ENCODE data around the gene B3GALT5.
"Not testable (repeated sequence)": the region's sequence is repeated elsewhere in the genome, so short reads cannot be mapped to it uniquely, and the experiment has no call there.

B3GALT5 gene

GRCh38 chr21:39669485-39669884, 56.7 kb downstream of the B3GALT5 start:
- no peak for DNase-seq

- DNase-seq = no peak
These were observed 57.4 kb downstream of the B3GALT5 start for GRCh38 chr21:39669976-39670661.

DNA sequence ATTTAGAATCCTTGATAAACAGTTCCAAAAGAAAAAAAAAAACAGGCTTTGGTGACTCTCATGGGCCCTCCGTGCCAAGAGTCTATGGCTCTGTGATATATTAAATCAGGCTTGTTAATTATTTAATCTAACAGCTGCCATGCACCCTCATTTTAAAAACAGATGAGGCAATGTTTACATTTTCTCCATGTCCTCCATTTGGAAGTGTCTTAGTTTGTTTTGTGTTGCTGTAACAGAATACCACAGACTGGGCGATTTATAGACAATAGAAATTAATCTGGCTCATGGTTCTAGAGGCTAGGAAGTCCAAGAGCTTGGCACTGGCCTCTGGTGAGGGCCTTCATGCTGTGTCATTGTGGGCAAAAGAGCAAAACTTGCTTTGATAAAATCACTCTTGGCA, 58.0 kb downstream of the B3GALT5 start:
- DNase-seq = no peak

DNA sequence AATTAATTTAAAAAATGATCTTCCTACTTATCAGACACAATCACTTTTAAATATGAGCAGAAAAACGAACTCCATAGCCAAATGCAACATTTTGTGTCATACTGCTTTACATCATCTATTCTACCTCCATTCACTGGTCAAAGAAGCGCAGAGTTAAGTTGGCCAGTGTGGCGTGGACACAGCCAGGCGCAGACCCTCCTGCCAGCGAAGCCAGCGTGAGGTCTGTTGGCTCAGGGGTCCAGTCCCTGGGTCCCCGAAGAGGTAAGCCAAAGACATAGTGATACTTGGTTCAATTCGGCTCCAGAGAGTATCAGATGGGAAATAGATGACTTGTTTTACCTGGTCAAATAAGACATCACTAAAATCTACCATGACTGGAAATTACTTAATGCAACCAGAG, 59.2 kb downstream of the B3GALT5 start:
- DNase-seq = no peak

GRCh38 chr21:39673163-39673562, 60.4 kb downstream of the B3GALT5 start:
- DNase-seq = no peak

DNA sequence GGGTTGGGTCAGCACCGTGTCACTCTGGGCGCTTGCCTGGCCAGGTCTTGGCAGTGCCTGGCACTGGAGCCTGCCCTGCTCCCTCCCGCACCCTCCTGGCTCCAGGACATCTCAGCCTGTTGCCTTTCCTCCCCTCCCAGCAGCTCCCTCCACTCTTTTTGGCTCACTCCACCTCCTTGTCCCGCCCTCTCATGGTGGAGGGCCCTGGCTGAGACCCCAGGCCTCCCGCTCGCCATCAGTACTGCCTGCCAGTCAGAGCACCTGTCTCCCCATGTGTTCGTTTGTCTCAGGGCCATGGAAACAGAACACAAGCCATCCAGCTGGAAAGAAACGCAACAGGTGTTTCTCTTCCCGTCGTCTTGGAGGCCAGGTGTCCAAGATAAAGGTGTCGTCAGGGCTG, 61.0 kb downstream of the B3GALT5 start:
- no peak for DNase-seq

- DNase-seq = no peak
These were observed 62.1 kb downstream of the B3GALT5 start for GRCh38 chr21:39674801-39675200.

- DNase-seq = no peak
These were observed 62.9 kb downstream of the B3GALT5 start for GRCh38 chr21:39675590-39675989.

DNA sequence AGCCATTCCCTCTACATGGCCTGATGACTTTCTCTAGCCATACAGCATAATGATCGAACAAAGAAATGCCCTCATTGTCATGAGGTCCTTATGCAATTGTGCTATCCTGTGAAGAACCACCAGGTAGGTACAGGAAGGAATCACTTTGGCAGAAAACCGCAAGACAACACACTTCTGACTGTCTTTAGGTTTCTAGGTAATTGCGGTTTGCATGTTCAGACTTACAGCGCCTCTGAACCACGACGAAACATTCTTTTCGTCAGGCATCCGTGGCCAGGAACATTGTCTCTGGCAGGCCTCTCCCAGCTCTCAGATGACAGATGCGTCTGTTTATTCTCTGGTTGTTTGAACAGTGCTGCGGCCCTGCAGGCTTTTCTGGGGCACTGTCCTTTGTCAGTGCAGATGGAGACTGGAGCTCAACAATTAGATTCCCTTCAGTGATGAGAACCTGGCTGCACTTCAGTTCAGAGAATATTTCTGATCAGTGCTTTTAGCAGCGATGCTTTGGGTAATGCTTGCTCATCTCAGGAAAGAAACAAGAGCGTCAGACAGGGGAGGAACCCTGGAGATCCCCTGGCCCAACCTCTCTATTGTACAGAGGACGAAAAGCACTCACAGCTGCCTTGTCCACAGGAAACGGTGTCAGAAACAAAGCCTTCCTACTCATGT, 63.4 kb downstream of the B3GALT5 start:
- no peak for DNase-seq

GRCh38 chr21:39680216-39680615, 67.5 kb downstream of the B3GALT5 start:
- no peak for DNase-seq

- DNase-seq = no peak
These were observed 68.5 kb downstream of the B3GALT5 start for GRCh38 chr21:39681257-39681656.

- DNase-seq = no peak
These were observed 69.1 kb downstream of the B3GALT5 start for GRCh38 chr21:39681845-39682244.

DNA sequence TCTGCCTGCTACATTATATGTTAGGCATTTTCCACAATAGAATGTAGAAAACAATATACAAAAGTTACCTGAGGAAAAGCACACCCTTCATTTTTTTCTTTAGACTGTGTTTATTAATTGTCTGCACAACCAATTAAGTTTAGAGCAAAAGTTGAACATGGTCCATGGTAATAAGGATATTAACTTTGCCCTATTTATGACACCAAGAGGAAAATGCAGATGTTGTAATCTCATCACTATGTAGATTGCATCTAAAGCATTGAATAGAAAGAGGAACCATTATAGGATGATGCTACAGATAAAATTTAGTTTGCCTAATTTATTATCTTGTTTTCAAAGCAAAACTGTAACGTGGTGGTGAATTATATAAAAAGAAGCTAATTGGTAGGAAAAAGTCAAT, 72.5 kb downstream of the B3GALT5 start:
- DNase-seq = no peak

DNA sequence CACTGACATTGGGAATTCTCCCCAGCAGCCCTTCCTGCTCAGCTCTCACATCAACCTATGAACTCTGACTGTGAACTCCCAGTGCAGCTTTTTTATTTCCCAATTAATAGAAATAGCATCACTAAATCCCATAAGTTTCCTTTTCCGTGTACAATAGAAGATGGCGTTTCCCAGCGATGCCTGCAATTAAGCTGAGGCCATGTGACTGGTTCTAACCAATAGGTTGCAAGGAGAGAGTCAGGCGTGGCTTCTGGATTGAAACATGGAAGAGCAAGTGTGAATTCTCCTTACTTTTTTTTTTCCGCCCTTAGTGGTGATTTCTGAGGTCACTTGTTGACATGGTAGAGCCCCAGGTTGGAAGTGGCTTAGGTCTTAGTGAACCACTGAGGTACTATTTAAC, 73.3 kb downstream of the B3GALT5 start:
- DNase-seq = no peak

GRCh38 chr21:39686646-39687468, 74.1 kb downstream of the B3GALT5 start:
- no peak for DNase-seq

GRCh38 chr21:39688010-39688409, 75.3 kb downstream of the B3GALT5 start:
- DNase-seq = no peak

DNA sequence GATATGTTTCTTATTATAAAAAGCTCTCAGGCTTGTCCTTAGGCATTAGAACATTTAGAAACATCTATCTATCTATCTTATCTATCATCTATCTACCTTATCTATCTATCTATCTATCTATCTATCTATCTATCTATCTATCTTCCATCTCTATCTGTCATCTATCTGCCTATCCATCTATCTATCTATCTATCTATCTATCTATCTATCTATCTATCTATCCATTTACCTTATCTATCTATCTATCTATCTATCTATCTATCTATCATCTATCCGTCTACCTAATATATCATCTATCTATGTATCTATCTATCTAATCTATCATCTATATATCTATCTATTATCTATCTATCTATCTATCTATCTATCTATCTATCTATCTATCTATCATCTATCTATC, 77.1 kb downstream of the B3GALT5 start:
- not testable (repeated sequence) for DNase-seq

GRCh38 chr21:39690454-39690853, 77.7 kb downstream of the B3GALT5 start:
- no peak for DNase-seq

DNA sequence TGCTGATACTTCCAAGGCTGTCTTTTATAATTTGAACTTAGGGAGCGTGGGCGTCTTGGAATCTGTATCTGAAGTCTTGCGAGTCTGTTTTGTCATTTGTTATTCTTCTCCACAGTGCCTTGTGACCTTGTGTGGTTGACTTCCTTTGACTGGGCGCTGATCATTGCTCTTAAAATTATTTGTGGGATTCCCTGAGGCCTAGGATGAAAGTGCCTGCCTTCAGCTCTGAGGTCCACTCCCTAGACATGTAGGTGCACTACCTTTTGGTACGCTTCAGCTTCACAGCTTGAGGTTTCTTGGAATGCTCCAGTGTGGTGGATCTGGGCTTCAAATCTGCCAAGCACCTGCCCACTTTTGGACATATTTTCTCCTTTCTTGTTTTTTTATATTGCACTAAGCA, 82.0 kb downstream of the B3GALT5 start:
- DNase-seq = no peak

DNA sequence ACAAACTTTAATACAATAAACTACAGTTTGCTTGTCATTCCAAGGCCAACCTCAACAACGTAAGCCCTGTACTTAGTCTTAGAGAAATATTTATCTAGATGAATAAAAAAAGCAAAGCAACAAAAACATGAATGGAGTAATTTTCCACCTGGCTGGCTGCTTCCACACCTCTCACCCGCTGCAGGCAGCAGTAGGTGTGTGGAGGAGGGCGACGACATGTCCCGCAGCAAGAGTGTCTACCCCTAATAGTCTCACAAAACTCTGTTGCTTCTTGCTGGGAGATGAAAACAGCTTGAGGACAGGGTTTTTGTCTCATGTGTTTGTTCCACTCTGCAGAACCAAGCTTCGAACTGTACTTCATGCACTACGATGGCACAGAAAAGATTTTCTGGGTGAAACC, 83.5 kb downstream of the B3GALT5 start:
- no peak for DNase-seq

- no peak for DNase-seq
These were observed 83.9 kb downstream of the B3GALT5 start for GRCh38 chr21:39696618-39697017.

- no peak for DNase-seq
These were observed 87.6 kb downstream of the B3GALT5 start for GRCh38 chr21:39700318-39700717.

GRCh38 chr21:39703578-39703977, 90.8 kb downstream of the B3GALT5 start:
- DNase-seq = no peak

GRCh38 chr21:39705849-39706248, 93.1 kb downstream of the B3GALT5 start:
- DNase-seq = no peak
